HG03280 (cell line): Measurements from ENCODE around the gene KCNMB2.
"Not testable (repeated sequence)": the region's sequence is repeated elsewhere in the genome, so short reads cannot be mapped to it uniquely, and the experiment has no call there.

Experiments used
- ATAC-seq: cut with Tn5 transposase; IDR thresholded peaks from one replicate; pipeline ENCODE4 v1.9.1; 2021; ENCODE audit warnings: mild to moderate bottlenecking, moderate library complexity; ENCODE audit not compliant: unreplicated experiment

The KCNMB2 gene

GRCh38 chr3:178847190-178847589, 311.0 kb downstream of the KCNMB2 start:
- ATAC-seq = no peak

DNA sequence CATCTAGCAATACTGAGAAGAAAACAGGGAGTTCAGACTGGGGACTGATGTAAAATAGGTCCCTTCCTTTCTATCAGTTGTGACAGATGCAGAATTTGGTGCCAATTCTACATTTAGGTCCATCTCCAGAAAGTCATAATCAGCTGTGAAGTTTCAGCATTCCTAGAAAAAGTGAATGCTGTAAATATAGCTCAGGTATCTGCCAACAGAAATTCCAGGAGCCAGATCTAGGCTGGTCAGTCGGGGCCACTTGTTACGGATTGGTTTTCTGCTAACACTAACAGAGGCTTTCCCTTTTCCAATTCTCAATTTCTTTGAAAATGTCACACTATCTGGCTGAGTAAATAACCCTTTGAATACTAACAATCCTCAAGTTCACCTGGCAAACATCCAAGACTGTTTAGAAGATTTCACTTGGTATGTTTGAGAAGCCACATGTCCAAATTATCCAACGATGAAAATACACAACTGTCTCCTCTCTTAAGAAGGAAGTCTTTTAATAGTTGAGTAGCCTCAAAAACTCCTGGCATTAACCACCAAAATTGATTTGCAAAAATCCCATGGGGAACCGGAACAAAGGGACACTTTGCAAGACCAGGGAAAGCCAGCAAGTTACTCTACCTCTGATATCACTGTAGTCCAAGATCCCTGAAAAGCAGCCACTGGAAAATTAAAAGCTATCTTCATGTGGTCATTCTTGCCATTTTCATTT, 313.1 kb downstream of the KCNMB2 start:
- no peak for ATAC-seq

DNA sequence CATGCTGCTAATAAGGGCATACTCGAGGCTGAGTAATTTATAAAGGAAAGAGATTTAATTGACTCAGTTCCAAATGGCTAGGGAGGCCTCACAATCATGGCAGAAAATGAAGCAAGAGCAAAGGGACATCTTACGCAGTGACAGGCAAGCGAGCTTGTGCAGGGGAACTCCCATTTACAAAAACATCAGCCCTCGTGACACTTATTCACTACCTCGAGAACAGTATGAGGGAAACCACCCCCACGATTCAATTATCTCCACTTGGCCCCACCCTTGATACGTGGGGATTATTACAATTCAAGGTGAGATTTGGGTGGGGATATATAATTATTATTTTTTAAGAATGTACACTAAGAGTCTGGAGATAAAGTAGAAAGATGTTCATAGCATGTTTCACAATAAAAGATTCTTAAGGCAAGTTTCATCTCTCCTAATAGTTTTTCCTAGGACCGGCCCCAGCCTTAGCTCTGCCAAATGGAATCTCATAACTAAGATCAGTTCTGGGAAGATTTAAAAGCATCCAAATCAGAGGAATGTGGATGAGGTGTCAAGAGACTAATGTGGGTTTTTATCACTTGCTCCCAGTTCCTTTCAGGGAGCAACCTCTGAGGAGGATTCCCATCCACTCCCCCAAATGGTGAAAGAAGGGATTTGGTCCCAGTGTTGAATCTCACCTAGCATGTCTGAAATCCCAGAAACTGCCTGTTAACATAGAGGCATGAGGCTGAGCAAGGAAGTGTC, 314.4 kb downstream of the KCNMB2 start:
- no peak for ATAC-seq

DNA sequence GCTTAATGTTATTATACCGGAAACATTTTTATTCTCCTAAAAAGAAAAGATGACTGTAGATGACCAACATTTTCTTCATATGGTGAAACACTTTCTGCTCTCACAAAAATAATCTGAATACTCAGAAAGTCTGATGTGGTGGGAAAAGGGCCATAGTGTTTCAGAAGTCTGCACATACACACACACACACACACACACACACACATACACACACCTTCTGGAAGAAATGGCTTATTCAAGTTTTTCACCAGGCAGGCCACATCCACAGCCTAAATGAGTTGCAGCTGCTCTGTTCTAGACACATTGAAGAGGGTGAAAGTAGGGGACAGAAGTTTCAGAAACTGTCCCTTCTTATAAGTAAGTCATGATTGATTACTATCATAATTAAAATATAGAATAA, 315.3 kb downstream of the KCNMB2 start:
- ATAC-seq = no peak

DNA sequence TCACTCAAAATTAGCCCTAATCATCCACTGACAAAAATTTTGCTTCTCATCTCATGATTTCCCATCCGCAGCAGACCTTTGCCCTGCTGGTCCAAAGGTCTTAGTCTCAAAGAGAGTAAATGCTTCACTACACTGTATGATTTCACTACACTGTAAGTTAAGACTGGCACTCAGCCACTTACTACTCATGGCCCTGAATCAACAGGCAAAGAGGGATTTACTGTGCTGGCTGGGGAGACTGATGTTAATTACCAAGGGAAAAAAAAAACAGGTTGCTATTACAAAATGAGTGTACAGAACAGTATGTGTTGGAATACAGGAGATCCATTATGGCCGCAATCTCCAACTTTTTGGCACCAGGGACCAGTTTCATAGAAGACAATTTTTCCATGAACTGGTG, 320.6 kb downstream of the KCNMB2 start:
- no peak for ATAC-seq

GRCh38 chr3:178859386-178859785, 323.1 kb downstream of the KCNMB2 start:
- no peak for ATAC-seq

DNA sequence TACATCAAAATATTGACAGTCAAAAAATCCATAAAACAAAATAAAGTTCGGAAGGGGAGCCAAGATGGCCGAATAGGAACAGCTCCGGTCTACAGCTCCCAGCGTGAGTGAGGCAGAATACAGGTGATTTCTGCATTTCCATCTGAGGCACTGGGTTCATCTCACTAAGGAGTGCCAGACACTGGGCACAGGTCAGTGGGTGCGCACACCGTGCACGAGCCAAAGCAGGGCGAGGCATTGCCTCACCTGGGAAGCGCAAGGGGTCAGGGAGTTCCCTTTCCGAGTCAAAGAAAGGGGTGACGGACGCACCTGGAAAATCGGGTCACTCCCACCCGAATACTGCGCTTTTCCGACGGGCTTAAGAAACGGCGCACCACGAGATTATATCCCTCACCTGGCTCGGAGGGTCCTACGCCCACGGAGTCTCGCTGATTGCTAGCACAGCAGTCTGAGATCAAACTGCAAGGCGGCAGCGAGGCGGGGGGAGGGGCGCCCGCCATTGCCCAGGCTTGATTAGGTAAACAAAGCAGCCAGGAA, 323.7 kb downstream of the KCNMB2 start:
- not testable (repeated sequence) for ATAC-seq

GRCh38 chr3:178868681-178869080, 332.4 kb downstream of the KCNMB2 start:
- ATAC-seq = no peak

GRCh38 chr3:178870085-178870484, 333.8 kb downstream of the KCNMB2 start:
- ATAC-seq = no peak

GRCh38 chr3:178875157-178875556, 338.9 kb downstream of the KCNMB2 start:
- ATAC-seq = no peak

DNA sequence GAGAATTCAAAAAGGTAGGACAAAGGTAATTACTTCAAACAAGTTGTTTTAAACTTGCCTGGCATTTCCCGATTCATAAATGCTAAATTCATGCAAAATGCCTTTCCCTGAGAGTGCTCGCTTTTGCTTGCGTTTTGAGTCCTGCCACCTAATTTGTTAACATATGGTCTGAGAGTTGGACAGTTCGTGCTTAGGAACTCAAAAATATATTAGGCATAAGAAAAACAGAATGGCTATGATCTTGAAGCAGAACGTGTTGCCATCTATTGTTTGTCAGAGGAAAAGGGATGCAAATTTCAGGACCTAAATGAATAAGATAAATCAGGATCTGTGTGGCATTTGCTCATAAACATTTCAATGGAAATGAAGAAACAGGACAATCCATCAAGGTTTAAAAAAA, 339.6 kb downstream of the KCNMB2 start:
- no peak for ATAC-seq

DNA sequence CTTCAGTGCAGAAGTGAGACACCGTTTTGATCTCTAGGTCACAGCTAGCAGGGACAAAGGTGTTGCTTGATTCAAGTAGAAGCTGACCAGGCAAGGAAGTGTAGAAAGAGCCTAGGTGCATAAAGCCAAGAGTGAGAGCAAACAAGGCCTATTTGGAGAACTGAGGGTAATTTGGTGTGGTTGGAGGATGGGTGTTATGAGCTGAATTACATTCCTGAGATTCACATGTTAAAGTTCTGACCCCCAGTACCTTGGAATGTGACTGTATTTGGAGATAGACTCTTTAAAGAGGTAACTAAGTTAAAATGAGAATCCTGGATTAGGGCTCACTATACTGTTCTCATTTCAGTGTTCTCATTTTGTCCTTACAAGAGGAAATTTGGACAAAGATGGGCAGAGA, 344.0 kb downstream of the KCNMB2 start:
- no peak for ATAC-seq
